ENCODE measurements around the gene BAG5.

The BAG5 gene

GRCh38 chr14:103550451-103551337, 11.8 kb downstream of the BAG5 start:
- Histone ChIP-seq H3F3A (ENCODE audit: insufficient read depth) (no peaks in the 10 kb centered on the region), H3K9ac (ENCODE audit: low read length) (no peak overlapping the region), H3K36me3 (ENCODE audit: low read length) (no peaks in the 10 kb centered on the region), H3K4me2 (ENCODE audit: low read depth, low read length, poor library complexity, severe bottlenecking) (no peak overlapping the region), H3K4me3 (ENCODE audit: insufficient read depth, low read length, poor library complexity, severe bottlenecking) (no peak overlapping the region), H4K20me1 (ENCODE audit: low read depth, low read length) (no peaks in the 10 kb centered on the region), H3K9me3 (ENCODE audit: insufficient read depth, low read length) (no peaks in the 10 kb centered on the region), H3K9me2 (replicated peaks; ENCODE audit: insufficient read depth, low read length) (no peaks in the 10 kb centered on the region), H2AFZ (ENCODE audit: low read depth, low read length, severe bottlenecking) (no peak overlapping the region), H3K27me3 (ENCODE audit: low read length) (no peaks in the 10 kb centered on the region), H3K79me2 (ENCODE audit: insufficient read depth, low read length) (no peaks in the 10 kb centered on the region), H3K27ac (ENCODE audit: low read depth, low read length) (no peak overlapping the region)
- no peak for TF ChIP-seq CTCF (IDR thresholded peaks at IDR 0.05; ENCODE audit: insufficient read depth, low read length, poor library complexity, severe bottlenecking)
- no peak for TF ChIP-seq EZH2phosphoT487 (conservative IDR thresholded peaks at IDR 0.05; ENCODE audit: low read length)

- no peak for TF ChIP-seq CTCF (IDR thresholded peaks at IDR 0.05; ENCODE audit: insufficient read depth, low read length, poor library complexity, severe bottlenecking)
- TF ChIP-seq EZH2phosphoT487 (conservative IDR thresholded peaks at IDR 0.05; ENCODE audit: low read length) = no peak
- Histone ChIP-seq H3K9me3 (ENCODE audit: insufficient read depth, low read length) (no peaks in the 10 kb centered on the region), H3K36me3 (ENCODE audit: low read length) (no peaks in the 10 kb centered on the region), H3K27me3 (ENCODE audit: low read length) (no peaks in the 10 kb centered on the region), H3K27ac (ENCODE audit: low read depth, low read length) (no peak overlapping the region), H2AFZ (ENCODE audit: low read depth, low read length, severe bottlenecking) (no peak overlapping the region), H3K9me2 (replicated peaks; ENCODE audit: insufficient read depth, low read length) (no peaks in the 10 kb centered on the region), H3F3A (ENCODE audit: insufficient read depth) (no peaks in the 10 kb centered on the region), H3K79me2 (ENCODE audit: insufficient read depth, low read length) (no peaks in the 10 kb centered on the region), H3K4me2 (ENCODE audit: low read depth, low read length, poor library complexity, severe bottlenecking) (no peak overlapping the region), H3K9ac (ENCODE audit: low read length) (no peak overlapping the region), H4K20me1 (ENCODE audit: low read depth, low read length) (no peaks in the 10 kb centered on the region), H3K4me3 (ENCODE audit: insufficient read depth, low read length, poor library complexity, severe bottlenecking) (no peak overlapping the region)
Measured at GRCh38 chr14:103549361-103550311, 12.8 kb downstream of the BAG5 start.

- H3K9me2 ChIP-seq (replicated peaks; ENCODE audit: insufficient read depth, low read length) = no peaks in the 10 kb centered on the region
- H3K36me3 ChIP-seq (ENCODE audit: low read length) = no peaks in the 10 kb centered on the region
- no peaks in the 10 kb centered on the region for H3K79me2 ChIP-seq (ENCODE audit: insufficient read depth, low read length)
- H3K9ac ChIP-seq (ENCODE audit: low read length) = no peak overlapping the region
- H4K20me1 ChIP-seq (ENCODE audit: low read depth, low read length) = no peaks in the 10 kb centered on the region
- no peaks in the 10 kb centered on the region for H3K9me3 ChIP-seq (ENCODE audit: insufficient read depth, low read length)
- no peak overlapping the region for H3K4me2 ChIP-seq (ENCODE audit: low read depth, low read length, poor library complexity, severe bottlenecking)
- no peaks in the 10 kb centered on the region for H3K27me3 ChIP-seq (ENCODE audit: low read length)
- no peaks in the 10 kb centered on the region for H3F3A ChIP-seq (ENCODE audit: insufficient read depth)
- H2AFZ ChIP-seq (ENCODE audit: low read depth, low read length, severe bottlenecking) = no peak overlapping the region
- no peak for TF ChIP-seq EZH2phosphoT487 (conservative IDR thresholded peaks at IDR 0.05; ENCODE audit: low read length)
- no peak for TF ChIP-seq CTCF (IDR thresholded peaks at IDR 0.05; ENCODE audit: insufficient read depth, low read length, poor library complexity, severe bottlenecking)
- H3K4me3 ChIP-seq (ENCODE audit: insufficient read depth, low read length, poor library complexity, severe bottlenecking) = no peak overlapping the region
- no peak overlapping the region for H3K27ac ChIP-seq (ENCODE audit: low read depth, low read length)
Measured at GRCh38 chr14:103548463-103549351, 13.8 kb downstream of the BAG5 start.

All from SU-DHL-6 (cell line).